Measurements from ENCODE around the gene OSBPL8.

DNA sequence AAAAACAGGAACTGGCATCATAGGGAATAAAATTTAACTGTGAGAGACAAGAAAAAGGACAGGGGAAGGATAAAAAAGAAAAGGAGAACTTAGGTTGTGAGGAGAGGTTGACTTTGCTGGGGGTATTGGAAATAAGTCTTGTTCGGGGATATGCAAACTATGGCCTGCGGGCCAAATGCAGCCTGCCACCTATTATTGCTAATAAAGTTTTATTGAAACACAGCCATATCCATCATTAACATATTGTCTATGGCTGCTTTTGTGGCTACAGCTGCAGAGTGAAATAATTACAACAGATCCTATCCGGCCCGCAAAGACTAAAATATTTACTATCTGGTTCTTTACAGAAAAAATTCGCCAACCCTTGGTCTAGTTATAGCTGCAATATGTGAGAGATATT is 230.0 kb downstream of the OSBPL8 start:
- TF ChIP-seq, protein P1, sequence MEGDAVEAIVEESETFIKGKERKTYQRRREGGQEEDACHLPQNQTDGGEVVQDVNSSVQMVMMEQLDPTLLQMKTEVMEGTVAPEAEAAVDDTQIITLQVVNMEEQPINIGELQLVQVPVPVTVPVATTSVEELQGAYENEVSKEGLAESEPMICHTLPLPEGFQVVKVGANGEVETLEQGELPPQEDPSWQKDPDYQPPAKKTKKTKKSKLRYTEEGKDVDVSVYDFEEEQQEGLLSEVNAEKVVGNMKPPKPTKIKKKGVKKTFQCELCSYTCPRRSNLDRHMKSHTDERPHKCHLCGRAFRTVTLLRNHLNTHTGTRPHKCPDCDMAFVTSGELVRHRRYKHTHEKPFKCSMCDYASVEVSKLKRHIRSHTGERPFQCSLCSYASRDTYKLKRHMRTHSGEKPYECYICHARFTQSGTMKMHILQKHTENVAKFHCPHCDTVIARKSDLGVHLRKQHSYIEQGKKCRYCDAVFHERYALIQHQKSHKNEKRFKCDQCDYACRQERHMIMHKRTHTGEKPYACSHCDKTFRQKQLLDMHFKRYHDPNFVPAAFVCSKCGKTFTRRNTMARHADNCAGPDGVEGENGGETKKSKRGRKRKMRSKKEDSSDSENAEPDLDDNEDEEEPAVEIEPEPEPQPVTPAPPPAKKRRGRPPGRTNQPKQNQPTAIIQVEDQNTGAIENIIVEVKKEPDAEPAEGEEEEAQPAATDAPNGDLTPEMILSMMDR (IDR thresholded peaks at IDR 0.05; ENCODE audit: insufficient read depth, low read depth, low read length) = no peak
- no peak for TF ChIP-seq EZH2 (IDR thresholded peaks at IDR 0.05; ENCODE audit: insufficient read depth, low read length)

Data from astrocyte (in vitro differentiated cells and primary cell).